Heart left ventricle (tissue), 13 donors: ENCODE measurements around the gene EMD.

Experiments used
- CTCF ChIP-seq, 12 donors: fragments of 200-600 bp; sonication (generic) in 4 of 12; IDR thresholded peaks; one replicate each; pipeline versions ENCODE4 v1.5.0 to v1.8.0; 2018 to 2022; ENCODE audit warnings: antibody characterized with exemption in 12 of 12, mild to moderate bottlenecking in 5 of 12
- POLR2A ChIP-seq, 2 donors: fragments of 450-650 bp; IDR thresholded peaks; one replicate each; pipeline ENCODE4 v1.6.1; 2017; ENCODE audit warnings: antibody characterized with exemption in 2 of 2, mild to moderate bottlenecking in 2 of 2, moderate library complexity in 2 of 2
- donor health status: ischemic (EF 13 %, LVEDD 7.1; RV severe dilation, severe dysfunction).
- donor health status: DM: no; HTN: yes; CAD: no.
- donor health status: DM: no; HTN: no; CAD: no.
- donor health status: ischemic (EF 25% LVEDD 6.9; RV normal size, moderate dysfunction).
- donor health status: ischemic (EF 25% LVEDD 5.7; RV mildly dilated, moderate dysfunction).
- donor health status: ischemic (EF 35%, LVEDD 5.7; RV mildly dilated, moderate dysfunction).
- donor health status: nonischemic (EF 11% LVEDD 7.7; RV severe dilation, severe dysfunction).
- donor health status: DM: yes; HTN: yes; CAD: no.
- donor health status: PGD.
- donor health status: ischemic (EF 29% LVEDD 5.4; RV normal size, mild dysfunction).
- donor health status: nonischemic (EF 23%, LVEDD 6.1; RV moderate dilation, normal function).

DNA sequence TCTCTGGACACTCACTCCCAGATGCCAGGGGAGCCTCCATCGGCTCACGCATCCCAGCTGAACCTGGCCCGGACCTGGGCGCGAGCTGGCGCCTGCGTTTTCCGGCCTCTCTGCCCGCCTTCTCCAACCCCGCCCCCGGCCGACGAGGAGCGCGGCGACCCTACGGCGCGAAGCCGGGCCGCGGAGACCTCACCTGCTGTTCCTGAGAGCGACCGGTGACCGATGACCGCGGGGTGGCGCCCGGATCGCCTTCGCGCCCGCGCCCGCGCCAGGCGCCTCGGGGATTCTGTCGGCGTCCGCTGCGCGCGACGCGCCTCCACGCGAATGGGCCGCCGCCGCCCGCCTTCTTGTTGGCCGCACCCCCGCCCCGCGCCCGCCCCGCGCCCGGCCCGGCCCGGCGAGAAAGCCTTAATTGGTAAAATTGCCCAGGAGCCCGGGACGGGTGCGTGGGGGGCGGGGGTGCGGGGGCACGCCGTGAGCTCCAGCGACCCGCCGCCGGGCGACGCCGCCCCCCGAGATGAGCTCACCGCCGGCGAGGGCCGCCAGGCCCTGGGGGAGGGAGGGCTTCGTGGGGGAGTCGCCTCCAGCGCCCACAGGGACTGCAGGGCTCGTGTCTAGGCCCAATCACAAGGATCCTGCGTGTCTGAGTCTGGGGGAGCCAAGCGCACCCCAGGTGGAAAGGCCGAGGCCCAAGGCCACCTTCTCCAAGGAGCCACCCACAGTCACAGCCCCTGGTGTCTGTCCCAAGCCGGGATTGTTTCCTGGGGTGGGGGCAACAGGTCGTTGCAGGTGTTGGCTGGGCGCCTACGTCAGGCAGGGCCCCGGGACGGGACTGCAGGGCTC, 4.6 kb upstream of the EMD start, which contains the start of gene FLNA:
- TF ChIP-seq CTCF (IDR thresholded peaks at IDR 0.05), result peak in 8 of 12 donors; percentile 6 to 46 (median 20)
- TF ChIP-seq POLR2A (IDR thresholded peaks at IDR 0.05), result no peak
